Activated T-helper 2 cell treated with anti-CD3 and anti-CD28 coated beads, Interferon-gamma antibody, Interleukin-2, Interleukin-4, amounts not matched to agents 10 μg/mL and 5 μg/mL and 100 μg/mL, durations not matched to agents 14 hours and 24 hours and 36 hours (primary cell): ENCODE measurements around the gene TSPAN18. TPM values are rescaled to one million over a fixed set of nuclear protein-coding genes. Genes with fewer than 3 reads are reported as not detected.
A peak's percentile ranks its signal among the peaks of the same experiment; 100 is the strongest.

Source experiments
- DNase-seq: peaks from one replicate; pipeline ENCODE4 v3.0.0; 2021; ENCODE audit warnings: low spot score
- H3K27ac Mint-ChIP-seq: one replicate; pipeline ENCODE4 v1.8.0; 2021; ENCODE audit warnings: mixed read lengths
- H3K27me3 Mint-ChIP-seq: one replicate; pipeline ENCODE4 v1.8.0; 2021; ENCODE audit warnings: low read depth, mixed read lengths
- H3K36me3 Mint-ChIP-seq: one replicate; pipeline ENCODE4 v1.8.0; 2021; ENCODE audit warnings: low read depth, mixed read lengths
- H3K4me1 Mint-ChIP-seq: one replicate; pipeline ENCODE4 v1.8.0; 2021; ENCODE audit warnings: low read depth, mixed read lengths
- H3K4me3 Mint-ChIP-seq: one replicate; pipeline ENCODE4 v1.8.0; 2021; ENCODE audit warnings: low read depth, mild to moderate bottlenecking, moderate library complexity, mixed read lengths
- H3K9me3 Mint-ChIP-seq: one replicate; pipeline ENCODE4 v1.8.0; 2021; ENCODE audit warnings: mixed read lengths
- intact Hi-C: fragments of 100-400 bp; cut with micrococcal nuclease; formaldehyde crosslinking; loops from one replicate; pipeline ENCODE4 v1.15.1; 2023
- total RNA-seq: library from RNA; stranded (reverse); gene quantifications from 2 replicates; pipeline ENCODE4 v1.2.3, GENCODE V29; 2022

Gene TSPAN18
- total RNA-seq, 1 donor from 2014 or later, result 0.87 TPM

- Mint-ChIP-seq H3K36me3 (no peaks in the 10 kb centered on the region), H3K9me3 (no peaks in the 10 kb centered on the region), H3K27me3 (no peaks in the 10 kb centered on the region), H3K27ac (no peak overlapping the region), H3K4me1 (no peaks in the 10 kb centered on the region), H3K4me3 (no peak overlapping the region)
- intact Hi-C loops, result no loop called here
- DNase-seq, result no peak
Observed at GRCh38 chr11:44928144-44928543, 201.4 kb downstream of the TSPAN18 start.

GRCh38 chr11:44928816-44929215 is 202.1 kb downstream of the TSPAN18 start:
- H3K27me3 Mint-ChIP-seq, result no peaks in the 10 kb centered on the region

GRCh38 chr11:44930588-44931302 is 204.0 kb downstream of the TSPAN18 start:
- H3K4me3 Mint-ChIP-seq, result no peak overlapping the region
- no peaks in the 10 kb centered on the region for H3K36me3 Mint-ChIP-seq
- intact Hi-C loops, result no loop called here
- no peak overlapping the region for H3K27ac Mint-ChIP-seq
- no peak for DNase-seq
- H3K4me1 Mint-ChIP-seq, result no peaks in the 10 kb centered on the region
- H3K9me3 Mint-ChIP-seq, result no peaks in the 10 kb centered on the region
- no peaks in the 10 kb centered on the region for H3K27me3 Mint-ChIP-seq

More at GRCh38 chr11:44928816-44929215, 202.1 kb downstream of the TSPAN18 start:
- Mint-ChIP-seq H3K9me3 (no peaks in the 10 kb centered on the region), H3K27ac (no peak overlapping the region), H3K4me1 (no peaks in the 10 kb centered on the region), H3K4me3 (no peak overlapping the region), H3K36me3 (no peaks in the 10 kb centered on the region)
- intact Hi-C loops, result no loop called here
- DNase-seq, result no peak

- Mint-ChIP-seq H3K4me3 (no peak overlapping the region), H3K27me3 (no peaks in the 10 kb centered on the region), H3K36me3 (no peaks in the 10 kb centered on the region), H3K4me1 (no peaks in the 10 kb centered on the region), H3K27ac (no peak overlapping the region), H3K9me3 (no peaks in the 10 kb centered on the region)
- no peak for DNase-seq
- intact Hi-C loops, result no loop called here
Observed at GRCh38 chr11:44931466-44931865, 204.7 kb downstream of the TSPAN18 start.

GRCh38 chr11:44934110-44934509 is 207.3 kb downstream of the TSPAN18 start:
- DNase-seq, result no peak
- no peaks in the 10 kb centered on the region for H3K36me3 Mint-ChIP-seq
- intact Hi-C loops, result no loop called here
- H3K27ac Mint-ChIP-seq, result no peak overlapping the region
- H3K9me3 Mint-ChIP-seq, result no peaks in the 10 kb centered on the region
- no peaks in the 10 kb centered on the region for H3K27me3 Mint-ChIP-seq
- H3K4me1 Mint-ChIP-seq, result no peaks in the 10 kb centered on the region
- no peak overlapping the region for H3K4me3 Mint-ChIP-seq

GRCh38 chr11:44934735-44935250 is 208.0 kb downstream of the TSPAN18 start:
- intact Hi-C loops, result loop anchor here (5.0 kb wide), 1 partner anchor 398 kb away; no protein-coding TSS in a partner anchor
- no peaks in the 10 kb centered on the region for H3K4me1 Mint-ChIP-seq
- no peaks in the 10 kb centered on the region for H3K36me3 Mint-ChIP-seq
- H3K4me3 Mint-ChIP-seq, result no peak overlapping the region
- no peak for DNase-seq
- no peaks in the 10 kb centered on the region for H3K9me3 Mint-ChIP-seq
- H3K27ac Mint-ChIP-seq, result no peak overlapping the region
- no peaks in the 10 kb centered on the region for H3K27me3 Mint-ChIP-seq

- no peaks in the 10 kb centered on the region for H3K27me3 Mint-ChIP-seq
- no peaks in the 10 kb centered on the region for H3K4me1 Mint-ChIP-seq
- DNase-seq, result peak; percentile 67
- no peaks in the 10 kb centered on the region for H3K9me3 Mint-ChIP-seq
- H3K36me3 Mint-ChIP-seq, result no peaks in the 10 kb centered on the region
- intact Hi-C loops, result loop anchor here (1.0 to 5.0 kb wide), 2 partner anchors 169 to 396 kb away; no protein-coding TSS in a partner anchor
- H3K4me3 Mint-ChIP-seq, result no peak overlapping the region
- no peak overlapping the region for H3K27ac Mint-ChIP-seq
Observed at GRCh38 chr11:44936525-44936924, 209.8 kb downstream of the TSPAN18 start.

GRCh38 chr11:44936951-44937543 is 210.3 kb downstream of the TSPAN18 start:
- DNase-seq, result no peak
- Mint-ChIP-seq H3K27ac (no peak overlapping the region), H3K4me3 (no peak overlapping the region), H3K27me3 (no peaks in the 10 kb centered on the region), H3K36me3 (no peaks in the 10 kb centered on the region), H3K9me3 (no peaks in the 10 kb centered on the region), H3K4me1 (no peaks in the 10 kb centered on the region)
- intact Hi-C loops, result loop anchor here (1.0 to 5.0 kb wide), 2 partner anchors 168 to 395 kb away; no protein-coding TSS in a partner anchor

GRCh38 chr11:44938066-44938691 is 211.4 kb downstream of the TSPAN18 start:
- Mint-ChIP-seq H3K4me3 (no peak overlapping the region), H3K27me3 (no peaks in the 10 kb centered on the region), H3K9me3 (no peaks in the 10 kb centered on the region), H3K4me1 (peaks cover 6% of the 10 kb centered on the region), H3K27ac (no peak overlapping the region), H3K36me3 (no peaks in the 10 kb centered on the region)
- no peak for DNase-seq
- intact Hi-C loops, result loop anchor here (5.0 kb wide), 1 partner anchor 394 kb away; no protein-coding TSS in a partner anchor

- H3K4me1 Mint-ChIP-seq, result peaks cover 7% of the 10 kb centered on the region
- no peaks in the 10 kb centered on the region for H3K36me3 Mint-ChIP-seq
- H3K9me3 Mint-ChIP-seq, result no peaks in the 10 kb centered on the region
- H3K27me3 Mint-ChIP-seq, result no peaks in the 10 kb centered on the region
- no peak overlapping the region for H3K4me3 Mint-ChIP-seq
- no peak overlapping the region for H3K27ac Mint-ChIP-seq
- DNase-seq, result no peak
- intact Hi-C loops, result loop anchor here (5.0 kb wide), 1 partner anchor 392 kb away; no protein-coding TSS in a partner anchor
Observed at GRCh38 chr11:44939673-44940395, 213.1 kb downstream of the TSPAN18 start.

- Mint-ChIP-seq H3K36me3 (no peaks in the 10 kb centered on the region), H3K9me3 (no peaks in the 10 kb centered on the region), H3K27me3 (no peaks in the 10 kb centered on the region), H3K4me1 (peaks cover 7% of the 10 kb centered on the region), H3K27ac (no peak overlapping the region), H3K4me3 (no peak overlapping the region)
- intact Hi-C loops, result no loop called here
- DNase-seq, result no peak
Observed at GRCh38 chr11:44940404-44940803, 213.6 kb downstream of the TSPAN18 start.

GRCh38 chr11:44940835-44941234 is 214.1 kb downstream of the TSPAN18 start:
- Mint-ChIP-seq H3K4me1 (peaks cover 7% of the 10 kb centered on the region), H3K9me3 (no peaks in the 10 kb centered on the region), H3K4me3 (no peak overlapping the region), H3K27me3 (no peaks in the 10 kb centered on the region), H3K36me3 (no peaks in the 10 kb centered on the region), H3K27ac (no peak overlapping the region)
- DNase-seq, result no peak
- intact Hi-C loops, result no loop called here
